ENCODE results near the gene PRTG.

Gene PRTG

DNA sequence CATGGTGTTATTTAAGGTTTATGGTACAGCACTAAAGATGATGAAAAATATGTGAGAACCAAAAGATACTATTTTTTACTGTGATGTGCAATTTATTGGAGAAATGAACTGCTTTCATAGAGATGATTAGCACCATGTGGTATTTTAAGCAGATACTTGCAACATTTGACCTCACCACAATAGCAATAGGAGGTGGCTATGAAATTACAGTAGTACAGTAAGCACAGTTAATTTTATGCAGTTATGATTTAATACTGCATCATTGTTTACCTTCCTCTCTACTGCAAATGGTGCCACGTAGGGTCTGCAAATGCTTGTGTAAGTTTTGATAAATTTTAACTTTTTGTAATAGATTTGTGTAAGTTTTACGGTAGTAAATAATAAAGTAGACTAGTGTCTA, 168.9 kb downstream of the PRTG start:
- no peak overlapping the region for H3K4me3 ChIP-seq (ENCODE audit: low read depth, low read length)
- in situ Hi-C loops (cut with HindIII; ENCODE audit: low sequenced_read_pairs) = no loop called here
- TF ChIP-seq, protein P1, sequence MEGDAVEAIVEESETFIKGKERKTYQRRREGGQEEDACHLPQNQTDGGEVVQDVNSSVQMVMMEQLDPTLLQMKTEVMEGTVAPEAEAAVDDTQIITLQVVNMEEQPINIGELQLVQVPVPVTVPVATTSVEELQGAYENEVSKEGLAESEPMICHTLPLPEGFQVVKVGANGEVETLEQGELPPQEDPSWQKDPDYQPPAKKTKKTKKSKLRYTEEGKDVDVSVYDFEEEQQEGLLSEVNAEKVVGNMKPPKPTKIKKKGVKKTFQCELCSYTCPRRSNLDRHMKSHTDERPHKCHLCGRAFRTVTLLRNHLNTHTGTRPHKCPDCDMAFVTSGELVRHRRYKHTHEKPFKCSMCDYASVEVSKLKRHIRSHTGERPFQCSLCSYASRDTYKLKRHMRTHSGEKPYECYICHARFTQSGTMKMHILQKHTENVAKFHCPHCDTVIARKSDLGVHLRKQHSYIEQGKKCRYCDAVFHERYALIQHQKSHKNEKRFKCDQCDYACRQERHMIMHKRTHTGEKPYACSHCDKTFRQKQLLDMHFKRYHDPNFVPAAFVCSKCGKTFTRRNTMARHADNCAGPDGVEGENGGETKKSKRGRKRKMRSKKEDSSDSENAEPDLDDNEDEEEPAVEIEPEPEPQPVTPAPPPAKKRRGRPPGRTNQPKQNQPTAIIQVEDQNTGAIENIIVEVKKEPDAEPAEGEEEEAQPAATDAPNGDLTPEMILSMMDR (IDR thresholded peaks at IDR 0.05; ENCODE audit: low read depth, low read length, missing control alignments) = no peak
- no peak for DNase-seq (ENCODE audit: low read depth)

DNA sequence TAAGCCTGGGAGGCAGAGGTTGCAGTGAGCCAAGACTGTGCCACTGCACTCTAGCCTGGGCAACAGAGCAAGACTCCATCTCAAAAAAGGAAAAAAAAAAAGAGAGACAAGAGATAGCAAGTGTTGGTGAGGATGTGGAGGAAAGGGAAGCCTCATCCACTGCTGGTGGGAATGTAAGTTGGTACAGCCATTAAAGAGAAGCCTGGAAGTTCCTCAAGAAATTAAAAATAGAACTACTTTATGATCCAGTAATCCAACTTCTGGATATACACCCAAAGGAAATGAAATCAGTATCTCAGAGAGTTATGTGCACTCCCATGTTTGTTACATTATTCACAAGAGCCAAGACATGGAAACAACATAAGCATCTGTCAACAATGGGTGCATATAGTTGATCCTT, 169.7 kb downstream of the PRTG start:
- TF ChIP-seq, protein P1 (IDR thresholded peaks at IDR 0.05; ENCODE audit: low read depth, low read length, missing control alignments) = no peak
- no peak for DNase-seq (ENCODE audit: low read depth)
- no peak overlapping the region for H3K4me3 ChIP-seq (ENCODE audit: low read depth, low read length)
- in situ Hi-C loops (cut with HindIII; ENCODE audit: low sequenced_read_pairs) = no loop called here

DNA sequence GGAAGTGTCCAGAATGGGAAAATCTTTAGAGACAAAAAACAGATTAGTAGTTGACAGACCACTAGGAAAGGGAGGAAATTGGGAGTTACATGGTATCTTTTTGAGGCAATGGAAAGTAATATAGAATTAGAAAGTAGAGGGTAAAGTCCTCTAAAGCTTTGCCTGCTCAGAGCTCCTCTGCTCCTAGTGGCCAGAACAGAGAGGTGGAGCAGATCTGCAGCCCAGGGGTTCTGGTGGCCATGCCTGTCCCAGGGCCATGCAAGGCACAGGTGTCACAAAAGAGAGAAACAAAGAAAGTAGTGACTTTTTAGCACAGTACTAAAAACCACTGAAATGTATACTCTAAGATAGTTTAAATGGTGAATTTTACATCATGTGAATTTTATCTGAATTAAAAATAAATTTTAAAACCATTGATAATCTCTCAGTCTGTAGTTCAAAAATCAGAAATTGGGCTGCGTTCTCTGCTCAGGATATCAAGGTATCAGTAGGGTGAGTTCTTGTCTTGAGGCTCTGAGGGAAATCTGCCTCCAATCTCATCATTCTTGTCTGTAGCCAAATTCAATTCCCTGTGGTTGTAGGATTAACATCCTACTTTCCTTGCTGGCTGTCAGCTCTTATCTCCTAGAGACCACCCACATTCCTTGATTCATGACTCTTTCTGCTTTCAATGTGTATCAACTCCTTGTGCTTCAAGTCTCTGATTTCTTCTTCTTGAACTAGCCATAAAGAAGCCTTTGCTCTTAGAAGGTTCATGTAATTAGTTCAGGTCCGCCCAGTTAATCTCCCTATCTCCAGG, 178.4 kb downstream of the PRTG start:
- H3K4me3 ChIP-seq (ENCODE audit: low read depth, low read length) = no peak overlapping the region
- no peak for DNase-seq (ENCODE audit: low read depth)
- in situ Hi-C loops (cut with HindIII; ENCODE audit: low sequenced_read_pairs) = no loop called here
- TF ChIP-seq, protein P1 (IDR thresholded peaks at IDR 0.05; ENCODE audit: low read depth, low read length, missing control alignments) = peak; percentile 13

DNA sequence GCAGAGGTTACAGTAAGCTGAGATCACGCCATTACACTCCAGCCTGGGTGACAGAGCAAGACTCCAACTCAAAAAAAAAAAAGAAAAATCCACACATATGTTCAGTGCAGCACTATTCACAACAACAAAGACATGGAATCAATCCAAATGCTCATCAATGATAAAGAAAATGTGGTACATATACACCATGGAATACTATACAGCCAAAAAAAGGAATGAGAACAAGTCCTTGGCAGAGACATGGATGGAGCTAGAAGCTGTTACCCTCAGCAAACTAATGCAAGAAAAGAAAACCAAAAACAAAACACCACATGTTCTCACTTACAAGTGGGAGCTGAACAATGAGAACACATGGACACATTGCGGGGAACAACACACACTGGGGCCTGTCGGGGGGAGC, 180.4 kb downstream of the PRTG start:
- no peak for DNase-seq (ENCODE audit: low read depth)
- in situ Hi-C loops (cut with HindIII; ENCODE audit: low sequenced_read_pairs) = no loop called here
- no peak overlapping the region for H3K4me3 ChIP-seq (ENCODE audit: low read depth, low read length)
- TF ChIP-seq, protein P1 (IDR thresholded peaks at IDR 0.05; ENCODE audit: low read depth, low read length, missing control alignments) = no peak
